Fibroblast of skin of left quadriceps (primary cell): ENCODE results near the gene TRMT2A.
"Not testable (repeated sequence)": the region's sequence is repeated elsewhere in the genome, so short reads cannot be mapped to it uniquely, and the experiment has no call there.

Experiments
- DNase-seq, 2 experiments: peaks; one replicate each; pipeline ENCODE4 v3.0.0-alpha.2; 2013; ENCODE audit warnings: low read depth in 2 of 2

Gene TRMT2A

DNA sequence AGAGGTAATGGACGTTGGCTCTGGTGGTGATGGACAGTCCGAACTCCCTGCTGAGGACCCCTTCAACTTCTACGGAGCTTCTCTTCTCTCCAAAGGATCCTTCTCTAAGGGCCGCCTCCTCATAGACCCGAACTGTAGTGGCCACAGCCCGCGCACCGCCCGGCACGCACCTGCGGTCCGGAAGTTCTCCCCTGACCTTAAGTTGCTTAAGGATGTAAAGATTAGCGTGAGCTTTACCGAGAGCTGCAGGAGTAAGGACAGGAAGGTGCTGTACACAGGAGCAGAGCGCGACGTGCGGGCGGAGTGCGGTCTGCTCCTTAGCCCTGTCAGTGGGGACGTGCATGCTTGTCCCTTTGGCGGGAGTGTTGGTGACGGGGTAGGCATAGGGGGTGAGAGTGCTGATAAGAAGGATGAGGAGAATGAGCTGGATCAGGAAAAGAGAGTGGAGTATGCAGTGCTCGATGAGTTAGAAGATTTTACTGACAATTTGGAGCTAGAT is 30.9 kb downstream of the TRMT2A start:
- no peak for DNase-seq

DNA sequence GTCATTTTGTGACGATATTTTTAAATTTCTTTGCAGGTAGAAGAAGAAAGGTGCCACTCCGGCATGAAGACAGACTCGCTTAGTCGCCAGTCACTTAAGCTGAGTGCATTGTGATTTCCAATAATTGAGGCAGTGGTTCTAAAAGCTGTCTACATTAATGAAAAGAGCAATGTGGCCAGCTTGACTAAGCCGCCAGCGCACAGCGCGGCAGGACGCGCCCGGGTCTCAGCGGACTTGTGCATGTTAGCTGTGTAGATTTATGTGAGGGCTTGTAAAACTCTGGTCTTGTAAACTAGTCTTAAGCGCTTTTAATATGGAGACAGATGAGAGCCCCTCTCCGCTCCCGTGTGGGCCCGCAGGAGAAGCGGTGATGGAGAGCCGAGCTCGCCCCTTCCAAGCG is 31.4 kb downstream of the TRMT2A start:
- DNase-seq: no peak

- no peak for DNase-seq
Observed at GRCh38 chr22:20084547-20085413, 32.2 kb downstream of the TRMT2A start.

- no peak for DNase-seq
Observed at GRCh38 chr22:20083891-20084546, 33.0 kb downstream of the TRMT2A start.

DNA sequence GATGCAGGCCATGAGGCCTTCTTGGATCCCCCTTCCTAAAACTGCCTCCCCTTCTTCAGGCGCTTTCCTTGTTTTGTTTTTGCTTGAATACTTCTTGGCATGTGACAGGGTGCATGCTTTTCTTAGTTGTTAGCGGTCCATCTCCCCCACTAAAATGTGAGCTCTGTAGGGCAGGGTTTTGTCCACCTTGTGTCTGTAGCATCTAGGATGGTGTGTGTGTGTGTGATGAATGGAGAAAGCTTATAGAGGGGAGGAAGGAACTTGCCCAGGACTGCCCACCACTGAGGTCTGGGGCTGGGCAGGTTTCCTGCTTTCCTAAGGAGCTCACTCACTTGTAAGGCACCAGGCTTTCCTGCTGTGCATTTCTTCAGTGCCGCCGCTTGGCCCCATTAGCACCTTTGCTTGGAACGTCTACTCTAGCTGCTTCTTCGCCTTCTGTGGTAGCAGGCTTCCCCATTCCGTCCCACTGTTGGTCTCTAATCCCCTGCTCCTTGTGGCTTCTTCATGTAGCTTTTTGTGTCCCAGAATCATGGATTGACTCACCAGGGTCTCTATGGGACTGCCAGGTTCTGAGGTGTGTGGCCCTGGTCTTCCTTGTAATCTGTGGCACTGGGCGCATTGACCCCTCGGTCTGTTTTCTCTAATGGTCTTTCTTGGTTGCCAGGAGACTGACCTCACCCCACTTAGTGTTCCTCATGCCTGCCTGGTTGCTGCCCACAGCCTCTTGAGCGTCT is 33.7 kb downstream of the TRMT2A start:
- DNase-seq: no peak

- peak in 1 of 2 experiments; percentile 4 for DNase-seq
Observed at GRCh38 chr22:20080776-20081654, 36.0 kb downstream of the TRMT2A start.

DNA sequence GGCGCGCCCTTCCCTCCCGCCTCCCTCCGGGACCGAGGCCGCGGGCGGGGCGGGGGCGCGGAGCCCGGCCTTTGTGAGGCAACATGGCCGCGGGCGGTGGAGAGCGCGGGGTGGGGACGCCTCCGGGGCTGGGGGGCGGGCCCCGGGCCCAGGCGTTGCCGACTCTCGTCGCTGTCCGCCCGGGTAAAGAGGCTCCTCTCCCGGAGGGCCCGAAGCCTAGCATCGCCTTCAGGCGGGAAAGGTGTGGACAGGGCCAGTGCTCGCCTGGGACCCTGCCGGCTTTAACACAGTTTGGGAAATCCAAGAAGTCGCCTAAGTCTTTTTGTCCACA is 36.6 kb downstream of the TRMT2A start:
- DNase-seq: peak in 1 of 2 experiments; percentile 13

- DNase-seq: peak; percentile 92
Observed at GRCh38 chr22:20079745-20080444, 37.1 kb downstream of the TRMT2A start, which contains the start of gene DGCR8. Gene DGCR8 (plus strand): TSS chr22:20080241. CDS start chr22:20085964, 5,723 bp downstream.

GRCh38 chr22:20076627-20077172 is 40.3 kb downstream of the TRMT2A start:
- DNase-seq: no peak

- DNase-seq: no peak
Observed at GRCh38 chr22:20071524-20071972, 45.5 kb downstream of the TRMT2A start.

GRCh38 chr22:20069331-20070042 is 47.5 kb downstream of the TRMT2A start:
- DNase-seq: no peak

- no peak for DNase-seq
Observed at GRCh38 chr22:20068640-20069039, 48.4 kb downstream of the TRMT2A start.

DNA sequence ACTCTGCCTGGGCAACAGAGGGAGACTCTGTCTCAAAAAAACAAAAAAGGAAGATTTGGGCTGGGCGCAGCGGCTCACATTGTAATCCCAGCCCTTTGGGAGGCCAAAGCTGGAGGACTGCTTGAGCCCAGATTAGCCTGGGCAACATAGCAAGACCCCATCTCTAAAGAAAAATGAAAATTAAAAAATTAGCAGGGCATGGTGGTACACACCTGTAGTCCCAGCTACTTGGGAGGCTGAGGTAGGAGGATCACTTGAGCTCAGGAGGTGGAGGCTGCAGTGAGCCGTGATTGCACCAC is 49.7 kb downstream of the TRMT2A start:
- not testable (repeated sequence) for DNase-seq

DNA sequence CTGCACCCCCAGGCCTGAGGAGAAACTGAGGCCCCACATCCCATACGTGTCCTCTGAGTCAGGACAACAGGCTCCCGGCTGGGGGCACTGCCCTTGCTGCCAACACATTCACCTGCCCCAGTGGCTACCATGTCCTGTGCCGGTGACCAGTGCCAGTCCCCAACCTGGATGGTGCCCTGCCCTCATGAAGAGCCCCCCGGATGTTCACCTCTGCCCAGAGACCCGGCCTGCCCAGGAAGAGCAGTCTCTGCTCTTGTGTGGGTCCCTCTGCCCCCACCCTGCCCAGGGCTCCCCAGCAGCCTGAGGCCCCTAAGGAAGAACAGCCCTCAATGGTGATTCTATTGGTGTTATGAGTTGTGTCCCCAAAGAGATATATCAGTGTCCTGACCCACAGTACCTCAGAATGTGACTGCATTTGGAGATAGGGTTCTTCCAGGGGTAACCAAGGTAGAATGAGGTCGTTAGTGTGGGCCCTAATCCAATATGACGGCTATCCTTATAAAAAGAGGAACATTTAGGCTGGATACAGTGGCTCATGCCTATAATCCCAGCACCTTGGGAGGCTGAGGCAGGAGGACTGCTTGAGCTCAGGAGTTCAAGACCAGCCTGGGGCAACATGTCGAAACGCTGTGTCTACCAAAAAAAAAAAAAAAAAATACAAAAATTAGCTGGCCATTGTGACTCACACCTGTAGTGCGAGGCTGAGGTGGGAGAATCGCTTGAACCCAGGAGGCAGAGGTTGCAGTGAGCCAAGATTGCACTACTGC is 50.2 kb downstream of the TRMT2A start:
- DNase-seq: no peak

DNA sequence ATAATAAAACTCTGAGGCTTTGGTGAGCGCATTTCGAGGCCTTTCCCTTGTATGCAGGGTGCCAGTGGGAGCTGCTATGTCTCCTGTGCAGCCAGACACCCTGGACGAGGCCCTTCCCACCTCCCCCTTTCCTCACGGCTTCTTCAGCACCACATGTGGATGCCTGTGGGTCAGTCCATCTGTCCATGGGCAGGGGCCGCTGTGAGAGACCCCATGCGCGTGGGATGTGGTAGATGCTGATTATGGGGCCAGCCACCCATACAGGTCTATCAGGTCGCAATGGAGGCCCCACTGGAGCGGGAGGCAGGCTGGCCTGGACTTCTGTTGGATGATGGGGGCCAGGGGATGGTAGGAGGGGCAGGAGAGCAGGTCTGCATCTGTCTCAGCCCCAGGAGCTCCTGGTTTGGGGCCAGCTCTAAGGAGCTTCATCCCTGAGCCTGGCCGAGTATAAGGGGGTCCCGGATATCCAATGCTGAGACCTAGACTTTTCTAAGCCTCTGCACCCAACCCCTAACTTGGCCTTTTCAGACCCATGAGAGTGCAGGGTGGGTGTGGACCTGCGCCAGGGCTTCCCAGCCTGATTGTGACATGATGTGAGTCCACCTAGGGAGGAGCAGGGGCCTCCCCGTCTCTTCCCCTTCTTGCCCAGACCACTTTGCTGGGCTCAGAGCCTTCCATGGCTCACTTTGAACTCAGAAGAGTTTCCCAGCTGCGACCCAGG is 51.0 kb downstream of the TRMT2A start:
- DNase-seq: no peak

DNA sequence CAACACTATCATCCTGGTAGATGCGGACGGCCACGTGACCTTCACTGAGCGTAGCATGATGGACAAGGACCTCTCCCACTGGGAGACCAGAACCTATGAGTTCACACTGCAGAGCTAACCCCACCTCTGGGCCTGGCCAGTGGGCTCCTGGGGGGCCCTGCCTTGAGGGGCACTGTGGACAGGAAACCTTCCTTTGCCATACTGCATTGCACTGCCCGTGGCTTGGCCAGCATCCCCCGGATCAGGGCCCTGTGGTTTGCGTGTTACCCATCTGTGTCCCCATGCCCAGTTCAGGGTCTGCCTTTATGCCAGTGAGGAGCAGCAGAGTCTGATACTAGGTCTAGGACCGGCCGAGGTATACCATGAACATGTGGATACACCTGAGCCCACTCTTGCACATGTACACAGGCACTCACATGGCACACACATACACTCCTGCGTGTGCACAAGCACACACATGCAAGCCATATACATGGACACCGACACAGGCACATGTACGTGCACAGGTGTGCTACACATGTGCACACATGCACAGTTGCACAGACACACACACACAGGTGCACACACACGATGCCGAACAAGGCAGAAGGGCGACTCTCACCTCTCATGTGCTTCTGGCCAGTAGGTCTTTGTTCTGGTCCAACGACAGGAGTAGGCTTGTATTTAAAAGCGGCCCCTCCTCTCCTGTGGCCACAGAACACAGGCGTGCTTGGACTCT is 52.3 kb downstream of the TRMT2A start:
- DNase-seq: no peak

- no peak for DNase-seq
Observed at GRCh38 chr22:20064140-20064480, 52.9 kb downstream of the TRMT2A start.
